Lower leg skin (tissue), 3 donors: ENCODE measurements around the gene OR14K1.

Experiments used
- CTCF ChIP-seq, 3 donors: fragments of 450-650 bp; IDR thresholded peaks; one replicate each; pipeline ENCODE4 v1.5.1; 2016; ENCODE audit warnings: antibody characterized with exemption in 3 of 3, mild to moderate bottlenecking in 3 of 3, moderate library complexity in 2 of 3
- POLR2A ChIP-seq, 2 donors: fragments of 450-650 bp; IDR thresholded peaks; one replicate each; pipeline ENCODE4 v1.6.1; 2016 to 2017; ENCODE audit warnings: antibody characterized with exemption in 2 of 2, mild to moderate bottlenecking in 1 of 2, moderate library complexity in 1 of 2

GRCh38 chr1:247740721-247741120, 2.3 kb downstream of the OR14K1 start:
- TF ChIP-seq POLR2A (IDR thresholded peaks at IDR 0.05) = no peak
- TF ChIP-seq CTCF (IDR thresholded peaks at IDR 0.05) = no peak
